ENCODE data around the gene DBNDD1.

DBNDD1 gene

GRCh38 chr16:89987169-89987568 is 32.1 kb downstream of the DBNDD1 start:
- DNase-seq (ENCODE audit: low spot score) = no peak
- no peak overlapping the region for H3K27ac ChIP-seq
- TF ChIP-seq CTCF (IDR thresholded peaks at IDR 0.05) = no peak
- no peak overlapping the region for H3K4me3 ChIP-seq

- H3K4me3 ChIP-seq = no peak overlapping the region
- DNase-seq (ENCODE audit: low spot score) = no peak
- no peak for TF ChIP-seq CTCF (IDR thresholded peaks at IDR 0.05)
- H3K27ac ChIP-seq = no peak overlapping the region
These were observed 32.7 kb downstream of the DBNDD1 start for GRCh38 chr16:89986600-89986999.

GRCh38 chr16:89985219-89985618 is 34.0 kb downstream of the DBNDD1 start:
- no peak for DNase-seq (ENCODE audit: low spot score)
- Histone ChIP-seq H3K4me3 (no peak overlapping the region), H3K27ac (no peak overlapping the region)
- TF ChIP-seq CTCF (IDR thresholded peaks at IDR 0.05) = no peak

GRCh38 chr16:89984216-89984615 is 35.0 kb downstream of the DBNDD1 start:
- no peak for TF ChIP-seq CTCF (IDR thresholded peaks at IDR 0.05)
- no peak for DNase-seq (ENCODE audit: low spot score)
- Histone ChIP-seq H3K27ac (no peak overlapping the region), H3K4me3 (no peak overlapping the region)

GRCh38 chr16:89983536-89983935 is 35.7 kb downstream of the DBNDD1 start:
- DNase-seq (ENCODE audit: low spot score) = no peak
- Histone ChIP-seq H3K27ac (no peak overlapping the region), H3K4me3 (no peak overlapping the region)
- TF ChIP-seq CTCF (IDR thresholded peaks at IDR 0.05) = no peak

GRCh38 chr16:89982318-89982717 is 36.9 kb downstream of the DBNDD1 start:
- Histone ChIP-seq H3K4me3 (no peak overlapping the region), H3K27ac (no peak overlapping the region)
- no peak for DNase-seq (ENCODE audit: low spot score)
- no peak for TF ChIP-seq CTCF (IDR thresholded peaks at IDR 0.05)

GRCh38 chr16:89981414-89981813 is 37.8 kb downstream of the DBNDD1 start:
- no peak for TF ChIP-seq CTCF (IDR thresholded peaks at IDR 0.05)
- no peak for DNase-seq (ENCODE audit: low spot score)
- no peak overlapping the region for H3K27ac ChIP-seq
- no peak overlapping the region for H3K4me3 ChIP-seq

Data from coronary artery (tissue), 2 donors.